DND-41 (cell line): ENCODE results near the gene KCTD19.

ENCODE experiments used
- ATAC-seq: fragments of 200-7000 bp; cut with Tn5 transposase; 3 replicates; pipeline ENCODE4 v1.9.1; 2021; ENCODE audit warnings: low read depth; ENCODE audit not compliant: insufficient read depth
- DNase-seq: peaks from one replicate; pipeline ENCODE4 v3.0.0-alpha.2; 2020
- H2AFZ ChIP-seq: 2 replicates; pipeline ENCODE4 v1.6.0; 2012; ENCODE audit warnings: low read depth, low read length
- H3K27ac ChIP-seq: 2 replicates; pipeline ENCODE4 v1.5.1; 2012; ENCODE audit warnings: low read length, inconsistent platforms
- H3K27me3 ChIP-seq: fragments of 200-600 bp; sonication (generic); 2 replicates; pipeline ENCODE4 v1.6.0; 2012; ENCODE audit warnings: low read length, mild to moderate bottlenecking, inconsistent platforms; ENCODE audit not compliant: insufficient read depth, poor library complexity
- H3K36me3 ChIP-seq: 2 replicates; pipeline ENCODE4 v1.5.1; 2012; ENCODE audit warnings: low read length, inconsistent platforms; ENCODE audit not compliant: insufficient read depth
- H3K4me1 ChIP-seq: 2 replicates; pipeline ENCODE4 v1.5.1; 2012; ENCODE audit warnings: mild to moderate bottlenecking, low read length; ENCODE audit not compliant: insufficient read depth
- H3K4me2 ChIP-seq: 2 replicates; pipeline ENCODE4 v1.6.0; 2012; ENCODE audit warnings: mild to moderate bottlenecking, moderate library complexity, low read length, inconsistent platforms; ENCODE audit not compliant: insufficient read depth
- H3K4me3 ChIP-seq, 2 experiments: fragments of 200-600 bp in 1 of 2; shearing (Covaris generic) in 1 of 2; 2 replicates each; pipeline ENCODE4 v1.5.1; 2012 to 2016; ENCODE audit warnings: inconsistent platforms in 2 of 2, low read length in 2 of 2, mild to moderate bottlenecking in 2 of 2, low read depth in 1 of 2, moderate library complexity in 1 of 2
- H3K79me2 ChIP-seq: 2 replicates; pipeline ENCODE4 v1.6.0; 2012; ENCODE audit warnings: low read length, inconsistent platforms; ENCODE audit not compliant: insufficient read depth
- H3K9ac ChIP-seq: 2 replicates; pipeline ENCODE4 v1.6.0; 2012; ENCODE audit warnings: low read depth, mild to moderate bottlenecking, inconsistent platforms, low read length, moderate library complexity
- H3K9me3 ChIP-seq: 2 replicates; pipeline ENCODE4 v1.5.1; 2012; ENCODE audit warnings: low read length, moderate library complexity, mild to moderate bottlenecking, inconsistent platforms; ENCODE audit not compliant: insufficient read depth, severe bottlenecking
- H4K20me1 ChIP-seq: 2 replicates; pipeline ENCODE4 v1.6.0; 2012; ENCODE audit warnings: low read length; ENCODE audit not compliant: insufficient read depth
- EZH2 ChIP-seq: IDR thresholded peaks from 3 replicates; pipeline ENCODE4 v1.6.1; 2012; ENCODE audit warnings: borderline replicate concordance, low read depth, mild to moderate bottlenecking, moderate library complexity, low read length, inconsistent platforms; ENCODE audit not compliant: severe bottlenecking
- TF ChIP-seq, protein P1 (sequence below): IDR thresholded peaks from 2 replicates; pipeline ENCODE4 v1.5.1; 2012; ENCODE audit warnings: borderline replicate concordance, low read length, moderate library complexity, mild to moderate bottlenecking; ENCODE audit not compliant: poor library complexity, severe bottlenecking; ENCODE audit errors: extremely low read depth

The KCTD19 gene

DNA sequence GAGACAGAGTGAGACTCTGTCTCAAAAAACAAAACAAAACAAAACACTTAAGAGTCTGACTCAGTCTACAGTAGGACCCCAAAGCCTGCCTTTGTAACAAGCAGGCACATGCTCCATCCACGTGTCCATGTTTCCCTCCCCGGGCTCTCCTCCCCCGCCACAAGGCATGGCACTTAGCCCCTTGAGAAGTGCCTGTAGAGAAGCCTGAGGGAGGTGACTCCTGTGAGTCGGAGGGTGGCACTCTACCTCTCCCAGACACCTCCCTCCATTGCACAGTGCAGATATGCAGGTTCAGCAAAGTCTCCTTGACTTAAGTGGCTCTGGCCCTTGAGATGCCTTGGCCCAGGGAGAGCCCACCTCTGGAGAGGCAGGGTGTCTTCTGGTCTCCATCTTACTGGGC, 86.0 kb downstream of the KCTD19 start:
- Histone ChIP-seq H3K4me2 (no peak overlapping the region), H3K36me3 (peaks cover 16% of the 10 kb centered on the region), H3K79me2 (peaks cover 10% of the 10 kb centered on the region; the same call in 1 of the 2 replicates), H3K9ac (no peak overlapping the region), H3K27ac (no peak overlapping the region), H2AFZ (no peak overlapping the region), H3K4me1 (peaks cover 38% of the 10 kb centered on the region), H3K27me3 (no peaks in the 10 kb centered on the region), H3K9me3 (no peaks in the 10 kb centered on the region), H4K20me1 (peaks cover 22% of the 10 kb centered on the region), H3K4me3 (no peak overlapping the region)
- TF ChIP-seq, protein P1, sequence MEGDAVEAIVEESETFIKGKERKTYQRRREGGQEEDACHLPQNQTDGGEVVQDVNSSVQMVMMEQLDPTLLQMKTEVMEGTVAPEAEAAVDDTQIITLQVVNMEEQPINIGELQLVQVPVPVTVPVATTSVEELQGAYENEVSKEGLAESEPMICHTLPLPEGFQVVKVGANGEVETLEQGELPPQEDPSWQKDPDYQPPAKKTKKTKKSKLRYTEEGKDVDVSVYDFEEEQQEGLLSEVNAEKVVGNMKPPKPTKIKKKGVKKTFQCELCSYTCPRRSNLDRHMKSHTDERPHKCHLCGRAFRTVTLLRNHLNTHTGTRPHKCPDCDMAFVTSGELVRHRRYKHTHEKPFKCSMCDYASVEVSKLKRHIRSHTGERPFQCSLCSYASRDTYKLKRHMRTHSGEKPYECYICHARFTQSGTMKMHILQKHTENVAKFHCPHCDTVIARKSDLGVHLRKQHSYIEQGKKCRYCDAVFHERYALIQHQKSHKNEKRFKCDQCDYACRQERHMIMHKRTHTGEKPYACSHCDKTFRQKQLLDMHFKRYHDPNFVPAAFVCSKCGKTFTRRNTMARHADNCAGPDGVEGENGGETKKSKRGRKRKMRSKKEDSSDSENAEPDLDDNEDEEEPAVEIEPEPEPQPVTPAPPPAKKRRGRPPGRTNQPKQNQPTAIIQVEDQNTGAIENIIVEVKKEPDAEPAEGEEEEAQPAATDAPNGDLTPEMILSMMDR = no peak
- no peak for TF ChIP-seq EZH2
- no peak for ATAC-seq
- no peak for DNase-seq
